Measurements from ENCODE around the gene ARL1.
"Not testable (repeated sequence)": the region's sequence is repeated elsewhere in the genome, so short reads cannot be mapped to it uniquely, and the experiment has no call there.

The ARL1 gene

DNA sequence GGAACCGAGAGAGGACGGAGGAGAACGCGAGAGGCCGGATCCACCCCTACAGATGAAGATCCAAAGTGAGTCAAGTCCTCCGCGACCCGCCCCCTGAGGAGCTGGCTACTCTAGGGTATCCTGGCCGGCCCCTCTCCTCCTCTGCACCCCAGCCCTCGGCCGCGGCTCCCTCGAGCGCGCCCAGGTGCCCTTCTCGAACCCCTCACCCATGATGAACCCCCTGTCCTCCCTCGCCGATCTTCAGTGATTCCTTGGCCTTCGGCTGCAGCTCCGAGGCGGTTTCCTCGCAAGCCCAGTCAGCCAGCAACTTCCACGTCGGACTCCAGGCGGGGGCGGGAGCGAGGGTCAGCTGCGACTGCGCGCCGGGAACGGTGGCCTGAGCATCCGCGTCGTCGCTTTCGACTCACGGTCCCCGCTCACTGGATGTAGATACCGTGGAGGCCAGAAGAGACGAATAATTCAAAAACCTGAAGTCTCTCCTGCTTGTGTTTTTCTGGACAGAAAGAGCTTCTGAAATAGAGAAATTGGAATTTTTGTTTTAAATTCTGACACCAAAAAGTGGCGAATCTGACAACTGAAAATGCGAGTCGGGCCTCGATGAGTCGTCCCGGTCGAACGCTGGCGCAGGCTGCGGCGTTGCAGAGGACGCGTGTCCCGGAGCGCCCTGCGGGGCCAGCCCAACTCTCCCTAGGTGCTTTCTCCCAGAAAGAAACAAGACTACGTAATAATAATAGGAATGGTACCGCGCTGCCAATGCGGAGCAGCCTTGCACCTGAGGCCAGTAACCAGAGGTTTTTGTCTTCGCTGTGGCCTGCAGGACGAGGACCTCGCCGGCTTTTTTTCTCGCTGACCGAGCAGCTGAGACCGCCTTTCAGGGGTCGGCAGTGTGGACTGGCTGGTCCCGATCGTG is at the start of gene ARL1:
ARL1 (minus strand) TSS at position 337 of the 910 bp plus-strand sequence; CDS start at position 210, 127 bp downstream.
- DNase-seq (ENCODE audit: low read depth in 2 of 2) = peak; percentile 68 to 80

DNA sequence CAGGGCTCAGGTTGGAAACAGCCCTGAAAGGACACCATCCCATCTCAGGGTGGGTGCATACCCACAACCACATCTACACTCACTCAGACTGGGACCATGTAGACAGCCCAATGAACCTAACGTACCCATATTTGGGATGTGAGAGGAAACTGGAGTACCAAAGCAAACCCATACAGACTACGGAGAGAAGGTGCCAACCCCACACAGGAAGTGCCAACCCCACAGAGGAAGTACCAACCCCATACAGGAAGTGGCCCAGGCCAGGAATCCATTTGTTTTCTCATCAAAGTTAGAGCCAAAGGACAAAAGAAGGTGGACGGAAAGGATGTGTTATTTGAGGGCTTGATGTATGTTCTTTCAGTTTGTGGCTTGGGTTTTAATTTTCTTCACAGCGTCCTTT is 48.1 kb upstream of the ARL1 start:
- DNase-seq (ENCODE audit: low read depth in 2 of 2) = no peak

DNA sequence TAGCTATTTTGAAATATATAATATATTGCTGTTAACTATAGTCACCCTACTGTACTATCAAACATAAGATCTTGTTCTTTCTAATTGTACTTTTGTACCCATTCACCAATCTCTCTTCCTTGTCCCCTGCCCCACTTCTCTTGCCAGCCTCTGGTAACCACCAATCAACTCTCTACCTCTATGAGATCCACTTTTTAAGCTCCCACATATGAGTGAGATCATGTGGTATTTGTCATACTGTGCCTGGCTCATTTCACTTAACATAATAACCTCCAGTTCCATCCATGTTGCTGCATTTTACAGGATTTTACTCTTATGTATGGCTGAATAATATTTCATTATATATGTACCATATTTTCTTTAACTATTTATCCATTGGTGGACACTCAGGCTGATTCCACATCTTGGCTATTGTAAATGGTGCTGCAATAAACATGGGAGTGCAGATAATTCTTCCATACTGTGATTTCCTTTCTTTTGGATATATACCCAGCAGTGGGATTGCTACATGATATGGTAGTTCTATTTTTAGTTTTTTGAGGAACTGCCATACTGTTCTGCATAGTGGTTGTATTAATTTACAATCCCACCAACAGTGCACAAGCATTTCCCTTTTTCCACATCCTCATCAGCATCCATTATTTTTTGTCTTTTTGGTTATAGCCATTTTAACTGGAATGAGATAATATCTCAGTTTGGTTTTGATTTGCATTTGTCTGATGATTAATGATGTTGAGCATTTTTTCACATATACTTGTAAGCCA is 34.1 kb upstream of the ARL1 start:
- DNase-seq (ENCODE audit: low read depth in 2 of 2) = no peak

DNA sequence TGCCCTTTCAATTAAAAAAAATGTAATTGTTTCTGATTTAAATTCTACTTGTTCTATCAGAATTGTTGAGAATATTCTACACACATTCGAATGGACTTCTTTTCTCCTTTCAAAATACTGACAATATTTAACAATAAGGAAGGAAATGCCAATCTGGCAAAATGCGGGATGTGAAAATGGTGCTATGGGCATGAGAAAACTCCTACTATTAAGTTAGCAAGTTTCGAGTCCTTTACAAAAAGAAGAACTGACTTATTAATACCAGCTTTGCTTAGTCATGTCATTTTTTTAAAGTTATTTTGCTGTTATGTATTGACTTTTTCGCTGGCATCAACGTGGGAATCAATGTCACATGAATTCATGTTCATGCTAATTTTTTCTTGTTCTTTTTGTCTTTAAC is 31.7 kb upstream of the ARL1 start:
- DNase-seq (ENCODE audit: low read depth in 2 of 2) = no peak

DNA sequence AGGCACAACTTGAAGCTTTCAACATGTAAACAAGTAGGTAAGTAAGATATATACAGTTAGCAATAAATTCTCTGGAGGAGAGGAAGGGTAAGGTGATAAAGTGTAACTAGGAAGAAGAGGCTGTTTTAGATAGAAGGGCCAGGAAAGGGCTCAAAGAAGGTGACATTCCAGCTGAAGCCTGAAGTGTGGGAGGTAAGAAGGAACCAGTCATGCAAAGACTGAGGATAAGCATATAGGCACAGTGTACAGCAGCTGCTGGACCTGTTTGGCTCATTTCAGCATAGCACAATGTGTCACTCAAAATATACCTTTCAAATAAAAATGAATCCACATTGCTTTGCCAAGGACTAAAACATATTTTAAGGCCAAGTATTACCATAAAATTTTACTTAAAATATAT is 28.6 kb upstream of the ARL1 start:
- no peak for DNase-seq (ENCODE audit: low read depth in 2 of 2)

DNA sequence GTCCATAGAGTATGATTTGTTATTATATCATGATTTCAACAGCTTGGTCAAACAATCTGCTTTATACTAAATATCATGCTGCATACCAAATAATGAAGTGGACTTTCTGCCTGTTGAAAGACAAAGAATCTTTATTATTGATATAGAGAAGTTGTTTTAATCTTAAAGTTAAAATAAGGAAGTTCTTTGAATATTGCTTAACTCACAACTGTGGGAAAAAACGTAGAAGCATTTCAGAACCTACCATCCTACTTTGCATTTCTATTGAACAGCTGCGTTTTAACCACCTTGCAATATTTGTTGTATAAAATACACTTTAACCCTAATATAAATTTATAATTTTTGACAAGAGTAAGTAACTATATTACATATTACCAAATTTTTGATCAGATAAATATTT is 22.9 kb upstream of the ARL1 start:
- no peak for DNase-seq (ENCODE audit: low read depth in 2 of 2)

DNA sequence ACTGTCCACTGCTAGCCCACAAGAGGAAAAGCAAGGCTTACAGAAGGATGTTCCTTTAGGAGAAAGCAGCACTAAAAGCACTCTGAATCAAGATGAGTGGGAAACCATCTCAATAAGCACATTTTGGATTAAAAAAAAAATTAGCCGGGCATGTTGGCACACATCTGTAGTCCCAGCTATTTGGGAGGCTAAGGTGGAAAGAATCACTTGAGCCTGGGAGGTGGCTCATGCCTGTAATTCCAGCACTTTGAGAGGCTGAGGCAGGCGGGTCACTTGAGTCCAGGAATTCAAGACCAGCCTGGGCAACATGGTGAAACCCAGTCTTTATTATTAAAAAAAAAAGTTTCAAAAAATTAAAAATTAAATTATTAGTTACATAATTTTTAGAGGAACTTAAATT is 17.0 kb upstream of the ARL1 start:
- DNase-seq (ENCODE audit: low read depth in 2 of 2) = no peak

DNA sequence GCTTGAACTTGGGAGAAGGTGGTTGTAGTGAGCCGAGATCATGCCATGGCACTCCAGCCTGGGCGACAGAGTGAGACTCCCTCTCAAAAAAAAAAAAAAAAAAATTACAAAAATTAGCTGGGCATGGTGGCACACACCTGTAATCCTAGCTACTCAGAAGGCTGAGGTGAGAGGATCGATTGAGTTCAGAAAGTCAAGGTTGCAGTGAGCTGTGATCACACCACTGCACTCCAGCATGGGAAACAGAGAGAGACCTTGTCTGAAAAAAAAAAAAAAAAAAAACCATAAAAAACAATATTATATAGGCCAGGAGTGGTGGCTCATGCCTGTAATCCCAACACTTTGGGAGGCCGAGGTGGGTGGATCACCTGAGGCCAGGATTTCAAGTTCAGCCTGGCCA is 14.5 kb upstream of the ARL1 start:
- not testable (repeated sequence) for DNase-seq (ENCODE audit: low read depth in 2 of 2)

DNA sequence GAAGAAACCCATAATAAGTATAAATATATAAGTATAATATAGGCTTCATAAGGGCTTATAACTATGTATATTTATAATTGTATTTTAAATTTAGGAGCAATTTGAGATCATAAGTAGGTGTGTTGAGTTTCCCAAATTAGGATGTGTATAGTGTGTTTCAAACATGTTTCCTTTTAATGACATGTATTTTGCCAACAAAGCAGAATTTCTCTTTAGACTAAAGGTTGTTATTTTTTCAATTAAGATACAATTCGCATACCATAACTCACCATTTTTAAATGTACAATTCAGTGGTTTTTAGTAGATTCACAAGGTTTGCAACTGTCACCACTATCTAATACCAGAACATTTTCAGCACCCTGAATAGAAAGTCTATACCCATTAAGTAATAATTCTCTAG is 7.7 kb upstream of the ARL1 start:
- no peak for DNase-seq (ENCODE audit: low read depth in 2 of 2)

DNA sequence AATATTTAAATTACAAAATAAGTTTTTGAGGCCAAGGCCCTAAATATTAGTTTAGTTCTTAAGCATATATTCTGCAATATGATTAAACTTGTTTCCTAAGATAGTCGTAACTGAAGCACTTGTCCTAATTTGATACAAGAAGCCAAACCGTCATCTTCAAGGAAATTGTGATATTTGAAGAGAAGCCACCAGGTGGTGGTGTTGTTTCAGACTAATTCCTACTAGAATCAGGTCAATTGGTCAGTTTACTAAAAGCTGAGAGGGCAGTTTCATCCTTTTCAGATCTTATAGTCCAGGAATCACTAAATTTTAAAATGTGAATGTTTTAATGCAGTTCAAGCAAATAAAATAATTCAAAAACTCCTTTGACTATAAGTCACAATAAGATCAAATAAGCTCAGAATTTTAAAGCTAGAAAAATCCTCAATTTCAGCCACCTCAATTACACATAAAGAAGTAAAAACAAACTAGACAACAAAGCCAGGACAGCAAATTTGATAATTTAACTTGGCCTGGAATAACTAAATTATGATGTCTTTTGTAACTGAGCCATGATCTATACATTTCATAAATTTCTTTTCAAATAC is 7.1 kb upstream of the ARL1 start:
- DNase-seq (ENCODE audit: low read depth in 2 of 2) = no peak

DNA sequence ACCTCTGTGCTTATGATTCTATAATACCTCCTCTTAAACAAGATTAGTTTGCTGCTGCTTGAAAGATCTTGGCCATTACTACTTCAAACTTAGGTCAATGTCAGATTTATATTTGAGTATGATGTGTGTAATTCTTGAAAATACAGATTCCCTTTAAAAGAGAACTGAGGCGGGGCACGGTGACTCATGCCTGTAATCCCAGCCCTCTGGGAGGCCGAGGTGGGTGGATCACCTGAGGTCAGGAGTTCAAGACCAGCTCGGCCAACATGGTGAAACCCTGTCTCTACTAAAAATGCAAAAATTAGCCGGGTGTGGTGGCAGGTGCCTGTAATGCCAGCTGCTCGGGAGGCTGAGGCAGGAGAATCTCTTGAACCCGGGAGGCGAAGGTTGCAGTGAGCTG is 2.6 kb upstream of the ARL1 start:
- DNase-seq (ENCODE audit: low read depth in 2 of 2) = not testable (repeated sequence)

DNA sequence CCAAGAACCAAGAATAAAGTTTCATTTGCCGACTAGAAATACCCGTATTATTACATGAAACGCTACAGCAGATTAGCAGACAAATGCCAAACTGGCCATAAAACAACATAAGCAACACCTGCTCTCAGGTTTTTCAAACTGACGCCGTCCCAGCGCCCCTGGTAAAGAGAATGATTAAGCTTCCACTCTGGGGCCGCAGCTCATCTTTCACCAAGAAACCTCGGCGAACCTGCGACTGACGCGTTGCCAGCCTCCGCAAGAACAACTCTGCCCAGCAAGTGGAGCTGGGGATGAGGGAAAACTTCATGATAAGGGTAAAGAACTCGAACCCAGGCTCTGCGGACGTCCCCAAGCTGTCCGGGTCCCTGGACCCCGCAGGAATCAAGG is 530 bp downstream of the ARL1 start:
- DNase-seq (ENCODE audit: low read depth in 2 of 2) = peak in 1 of 2 donors; percentile 13

DNA sequence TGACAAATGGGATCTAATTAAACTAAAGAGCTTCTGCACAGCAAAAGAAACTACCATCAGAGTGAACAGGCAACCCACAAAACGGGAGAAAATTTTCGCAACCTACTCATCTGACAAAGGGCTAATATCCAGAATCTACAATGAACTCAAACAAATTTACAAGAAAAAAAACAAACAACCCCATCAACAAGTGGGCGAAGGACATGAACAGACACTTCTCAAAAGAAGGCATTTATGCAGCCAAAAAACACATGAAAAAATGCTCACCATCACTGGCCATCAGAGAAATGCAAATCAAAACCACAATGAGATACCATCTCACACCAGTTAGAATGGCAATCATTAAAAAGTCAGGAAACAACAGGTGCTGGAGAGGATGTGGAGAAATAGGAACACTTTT is 16.4 kb downstream of the ARL1 start:
- not testable (repeated sequence) for DNase-seq (ENCODE audit: low read depth in 2 of 2)

DNA sequence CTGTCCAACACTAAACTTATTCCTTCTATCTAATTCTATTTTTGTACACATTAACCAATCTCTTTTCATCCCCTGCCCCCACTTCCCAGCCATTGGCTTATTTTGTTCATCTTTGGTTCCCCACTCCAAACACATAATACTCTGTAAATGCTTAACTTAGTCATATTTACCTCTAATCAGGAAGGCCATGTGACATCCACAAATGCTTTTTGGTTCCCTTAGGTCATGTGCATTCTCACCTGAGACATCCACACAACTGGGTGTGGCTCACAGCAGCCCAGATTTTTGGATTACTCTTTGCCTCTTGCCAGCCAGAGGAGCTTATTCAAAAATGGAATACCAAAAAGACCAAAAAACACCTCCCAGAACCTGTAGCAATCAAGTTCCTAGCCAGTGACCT is 28.4 kb downstream of the ARL1 start:
- DNase-seq (ENCODE audit: low read depth in 2 of 2) = no peak

DNA sequence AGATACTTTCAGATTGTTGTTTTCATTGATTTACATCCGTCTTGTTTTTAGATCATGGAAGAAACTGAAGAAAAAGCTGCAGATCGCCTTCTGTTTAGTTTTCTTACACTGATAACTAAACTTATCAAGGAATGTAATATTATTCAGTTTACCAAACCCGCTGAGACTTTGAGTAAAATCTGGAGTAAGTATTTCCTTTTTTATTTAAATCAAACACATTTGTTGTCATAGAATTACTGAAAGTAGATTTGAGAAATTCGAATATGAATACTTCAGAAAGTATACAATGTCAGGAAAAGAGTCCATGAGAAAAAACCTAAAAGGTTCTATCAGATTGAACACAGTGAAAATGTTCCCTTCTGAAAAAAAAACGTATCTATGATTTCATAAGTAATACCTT is 32.0 kb downstream of the ARL1 start:
- no peak for DNase-seq (ENCODE audit: low read depth in 2 of 2)

DNA sequence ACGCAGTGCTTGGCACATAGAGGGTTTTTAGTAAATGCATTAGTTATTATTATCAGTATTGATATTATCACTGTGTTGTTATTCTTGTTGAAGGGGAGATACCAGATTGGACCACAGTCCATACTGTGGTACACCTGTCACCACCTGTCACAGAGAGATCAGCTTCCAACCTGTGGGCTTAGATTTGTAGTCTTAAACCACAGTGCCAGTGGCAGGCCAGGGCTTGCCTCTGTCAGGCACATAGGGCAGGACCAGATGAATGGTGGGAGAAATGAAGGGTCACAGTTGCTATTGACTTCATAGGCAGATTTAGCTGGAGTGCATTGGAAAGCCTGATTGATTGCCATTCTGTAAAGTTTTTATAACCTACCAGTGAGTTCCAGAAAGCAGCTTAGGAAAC is 35.1 kb downstream of the ARL1 start:
- DNase-seq (ENCODE audit: low read depth in 2 of 2) = no peak

DNA sequence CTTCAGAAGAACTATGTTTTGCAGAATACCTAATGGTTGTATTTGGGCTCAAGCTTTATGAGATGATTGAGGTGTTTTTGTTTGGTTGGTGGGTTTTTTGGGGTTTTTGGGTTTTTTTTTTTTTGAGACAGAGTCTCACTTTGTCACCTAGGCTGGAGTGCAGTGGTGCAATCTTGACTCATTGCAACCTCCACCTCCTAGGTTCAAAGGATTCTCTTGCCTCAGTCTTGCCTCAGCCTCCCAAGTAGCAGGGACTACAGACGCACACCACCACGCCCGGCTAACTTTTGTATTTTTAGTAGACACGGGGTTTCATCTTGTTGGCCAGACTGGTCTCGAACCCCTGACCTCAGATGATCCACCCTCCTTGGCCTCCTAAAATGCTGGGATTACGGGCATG is 39.6 kb downstream of the ARL1 start:
- no peak for DNase-seq (ENCODE audit: low read depth in 2 of 2)

DNA sequence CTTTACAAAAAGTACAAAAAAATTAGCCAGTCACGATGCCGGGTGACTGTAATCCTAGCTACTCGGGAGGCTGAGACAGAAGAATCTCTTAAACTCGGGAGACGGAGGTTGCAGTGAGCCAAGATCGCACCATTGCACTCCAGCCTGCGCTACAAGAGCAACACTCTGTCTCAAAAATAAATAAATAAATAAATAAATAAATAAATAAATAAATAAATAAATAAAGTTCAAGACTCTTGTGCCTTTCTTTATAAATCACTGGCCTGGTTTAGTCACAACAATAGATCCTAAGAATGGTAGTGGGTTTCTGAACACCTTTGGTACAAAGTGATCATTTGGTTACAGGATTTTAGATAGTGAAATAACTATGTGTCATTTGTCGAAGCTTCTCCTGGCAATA is 46.1 kb downstream of the ARL1 start:
- no peak for DNase-seq (ENCODE audit: low read depth in 2 of 2)

DNA sequence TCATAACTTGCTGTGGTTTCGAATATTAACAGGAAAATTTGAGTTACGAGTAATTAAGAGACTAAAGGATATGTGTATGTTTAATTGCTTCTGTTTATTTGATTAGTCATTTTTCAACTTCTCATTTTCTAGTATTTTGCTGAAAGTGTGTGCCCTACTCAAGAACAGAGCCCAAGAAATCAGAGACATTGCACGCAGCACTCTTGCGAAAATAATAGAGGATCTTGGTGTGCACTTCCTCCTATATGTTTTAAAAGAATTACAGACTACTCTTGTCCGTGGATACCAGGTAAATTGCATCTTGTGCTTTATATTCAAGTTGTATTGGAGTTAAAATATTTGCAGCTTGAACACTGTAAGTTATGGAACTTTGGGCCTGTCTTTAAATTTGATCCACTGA is 50.8 kb downstream of the ARL1 start:
- DNase-seq (ENCODE audit: low read depth in 2 of 2) = no peak

DNA sequence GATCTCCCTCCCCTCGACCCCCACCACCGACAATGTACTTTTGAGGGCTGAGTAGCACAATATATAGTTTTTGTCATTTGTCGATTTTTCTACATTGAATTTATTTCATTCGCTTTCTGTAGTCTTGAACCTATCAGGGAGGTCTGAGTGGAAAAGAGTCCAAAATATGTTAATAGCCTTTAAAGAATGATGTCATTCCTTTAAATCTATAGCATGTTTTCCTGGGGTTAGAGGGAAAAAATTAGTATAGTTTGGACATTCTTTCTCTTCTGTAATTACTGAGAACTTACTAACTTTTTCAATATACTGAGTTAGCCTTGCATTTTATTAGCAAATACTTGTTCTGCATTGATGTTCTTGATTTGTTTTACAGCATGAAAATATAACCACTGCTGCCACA is 55.9 kb downstream of the ARL1 start:
- no peak for DNase-seq (ENCODE audit: low read depth in 2 of 2)

DNA sequence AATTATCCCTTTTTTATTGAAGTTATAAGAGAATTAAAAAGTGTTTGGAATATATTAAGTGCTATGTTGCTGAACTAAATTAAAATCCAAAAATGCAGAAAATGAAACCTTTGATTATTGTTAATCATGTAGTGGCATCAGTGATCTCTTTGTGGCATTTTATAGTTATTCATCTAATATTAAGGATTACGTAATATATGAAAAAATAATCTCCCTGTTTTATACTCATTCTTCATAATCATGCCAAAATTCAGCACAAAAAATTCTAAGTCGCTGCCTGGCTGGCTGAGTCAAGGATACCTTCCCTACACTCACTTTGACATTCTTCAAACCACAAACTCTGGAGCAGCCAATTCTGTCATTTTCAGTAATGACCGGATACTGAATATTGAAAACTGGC is 63.7 kb downstream of the ARL1 start:
- no peak for DNase-seq (ENCODE audit: low read depth in 2 of 2)
